HCT116 (cell line): ENCODE measurements around the gene MATCAP1. TPM values are rescaled to one million over a fixed set of nuclear protein-coding genes. Genes with fewer than 3 reads are reported as not detected.

Experiments
- ATAC-seq: fragments of 200-7000 bp; cut with Tn5 transposase; 2 replicates; pipeline ENCODE4 v1.9.1; 2020; ENCODE audit warnings: mild to moderate bottlenecking, moderate library complexity
- BruUV-seq: library from RNA; stranded (reverse); fragments of 400-500 nt; replicated peaks from 2 replicates; lab custom pipeline; 2021; lab: Mats Ljungman, UMichigan
- CTCF ChIA-PET: fragments of 300-600 bp; sonication (Branson Sonifier 250); formaldehyde crosslinking; loops from one replicate; lab custom pipeline; 2021; ENCODE audit warnings: antibody characterized with exemption; lab: Charles Lee
- POLR2A ChIA-PET: fragments of 300-600, 350-600 bp; sonication (Branson Sonifier 250); formaldehyde crosslinking; loops from one replicate; lab custom pipeline; 2021; ENCODE audit warnings: antibody characterized with exemption; lab: Charles Lee
- RAD21 ChIA-PET, 2 experiments: fragments of 300-600 bp; sonication (Branson Sonifier 250); formaldehyde crosslinking; loops; one replicate each; lab custom pipeline; 2023; ENCODE audit warnings: low total read pairs in 2 of 2; ENCODE audit not compliant: uncharacterized antibody in 2 of 2, unreplicated experiment in 2 of 2, low non-redundant PET in 1 of 2; lab: Charles Lee
- DNase-seq: peaks from one replicate; pipeline ENCODE4 v3.0.0-alpha.2; 2010; ENCODE audit warnings: low read depth, low spot score
- H2AFZ ChIP-seq: fragments of 200-600 bp; shearing (Covaris generic), sonication (generic); 2 replicates; pipeline ENCODE4 v1.6.1; 2017; ENCODE audit warnings: low read depth, mixed run types, mixed read lengths, antibody characterized with exemption, low read length; ENCODE audit not compliant: poor library complexity, severe bottlenecking
- H3K27ac ChIP-seq: 2 replicates; pipeline ENCODE4 v1.5.1; 2012; ENCODE audit warnings: low read depth, low read length
- H3K27me3 ChIP-seq: fragments of 200-600 bp; sonication (generic); 2 replicates; pipeline ENCODE4 v1.6.1; 2016; ENCODE audit warnings: mixed run types, low read length, mixed read lengths; ENCODE audit not compliant: insufficient read depth
- H3K36me3 ChIP-seq, 2 experiments: fragments of 200-500 bp in 1 of 2; fragments of 200-600 bp in 1 of 2; sonication (Bioruptor generic) in 1 of 2; sonication (generic) in 1 of 2; 2 replicates each; pipeline versions ENCODE4 v1.5.1 to v1.6.1; 2014 to 2016; ENCODE audit warnings: low read length in 2 of 2, inconsistent platforms in 1 of 2, mixed read lengths in 1 of 2, mixed run types in 1 of 2; ENCODE audit not compliant: insufficient read depth in 2 of 2, control insufficient read depth in 1 of 2
- H3K4me1 ChIP-seq, 2 experiments: fragments of 200-600 bp in 1 of 2; sonication (generic) in 1 of 2; 2 replicates each; pipeline versions ENCODE4 v1.5.1 to v1.6.1; 2012 to 2017; ENCODE audit warnings: low read length in 2 of 2, inconsistent platforms in 1 of 2, mild to moderate bottlenecking in 1 of 2, mixed read lengths in 1 of 2, mixed run types in 1 of 2, moderate library complexity in 1 of 2; ENCODE audit not compliant: insufficient read depth in 2 of 2, control insufficient read depth in 1 of 2
- H3K4me2 ChIP-seq: fragments of 200-600 bp; sonication (generic); 2 replicates; pipeline ENCODE4 v1.6.1; 2017; ENCODE audit warnings: mixed run types, low read length, mixed read lengths
- H3K4me3 ChIP-seq, 2 experiments: fragments of 200-600 bp in 1 of 2; sonication (generic) in 1 of 2; replicated peaks in 1 of 2; 2 replicates each; pipeline ENCODE4 v1.5.1; 2011 to 2016; ENCODE audit warnings: low read length in 2 of 2, control low read depth in 1 of 2, low read depth in 1 of 2, mild to moderate bottlenecking in 1 of 2, mixed read lengths in 1 of 2, mixed run types in 1 of 2
- H3K79me2 ChIP-seq: fragments of 200-600 bp; sonication (generic); 2 replicates; pipeline ENCODE4 v1.6.1; 2017; ENCODE audit warnings: mild to moderate bottlenecking, mixed run types, low read length, moderate library complexity, mixed read lengths; ENCODE audit not compliant: insufficient read depth
- H3K9ac ChIP-seq: fragments of 200-600 bp; sonication (generic); 2 replicates; pipeline ENCODE4 v1.6.1; 2016; ENCODE audit warnings: low read length, mixed read lengths
- H3K9me2 ChIP-seq: fragments of 200-600 bp; sonication (generic), shearing (Covaris generic); 2 replicates; pipeline ENCODE4 v1.6.1; 2017; ENCODE audit warnings: mixed run types, mild to moderate bottlenecking, moderate library complexity; ENCODE audit not compliant: insufficient read depth
- H3K9me3 ChIP-seq, 2 experiments: fragments of 200-500 bp in 1 of 2; fragments of 200-600 bp in 1 of 2; sonication (Bioruptor generic) in 1 of 2; sonication (generic) in 1 of 2; 2 replicates each; pipeline ENCODE4 v1.6.1; 2014 to 2017; ENCODE audit warnings: low read length in 2 of 2, mixed read lengths in 2 of 2, inconsistent platforms in 1 of 2, low read depth in 1 of 2, mild to moderate bottlenecking in 1 of 2, mixed run types in 1 of 2, moderate library complexity in 1 of 2; ENCODE audit not compliant: control insufficient read depth in 1 of 2, insufficient read depth in 1 of 2
- H4K20me1 ChIP-seq: fragments of 200-600 bp; sonication (generic), shearing (Covaris generic); 2 replicates; pipeline ENCODE4 v1.6.1; 2017; ENCODE audit warnings: mixed run types, mild to moderate bottlenecking, moderate library complexity; ENCODE audit not compliant: insufficient read depth
- CBX3 ChIP-seq: IDR thresholded peaks from 2 replicates; pipeline ENCODE4 v1.6.1; 2012; ENCODE audit warnings: low read depth
- CTCF ChIP-seq, 3 experiments: fragments of 200-600 bp in 1 of 3; sonication (generic) in 1 of 3; IDR thresholded peaks in 2 of 3; conservative IDR thresholded peaks in 1 of 3; 2 replicates each; pipeline ENCODE4 v1.5.1; 2012 to 2017; ENCODE audit warnings: low read depth in 2 of 3, low read length in 2 of 3, antibody characterized with exemption in 1 of 3, borderline replicate concordance in 1 of 3, control low read depth in 1 of 3, mild to moderate bottlenecking in 1 of 3, mixed read lengths in 1 of 3, mixed run types in 1 of 3, moderate library complexity in 1 of 3; ENCODE audit not compliant: insufficient read depth in 1 of 3
- ELF1 ChIP-seq: IDR thresholded peaks from 2 replicates; pipeline ENCODE4 v1.6.1; 2012; ENCODE audit warnings: low read depth, borderline replicate concordance
- EZH2 ChIP-seq: fragments of 200-600 bp; sonication (generic); IDR thresholded peaks from 2 replicates; pipeline ENCODE4 v1.6.1; 2017; ENCODE audit warnings: antibody characterized with exemption, mixed run types
- POLR2AphosphoS5 ChIP-seq: IDR thresholded peaks from 2 replicates; pipeline ENCODE4 v1.6.1; 2011; ENCODE audit warnings: mild to moderate bottlenecking, low read depth, low read length, moderate library complexity
- ZNF274 ChIP-seq: fragments of 200-500 bp; sonication (Bioruptor generic); IDR thresholded peaks from 2 replicates; pipeline ENCODE4 v1.6.1; 2014; ENCODE audit warnings: mild to moderate bottlenecking, low read depth, low read length, inconsistent platforms
- intact Hi-C: fragments of 100-400 bp; cut with micrococcal nuclease; formaldehyde crosslinking; loops from 2 replicates; pipeline ENCODE4 v1.10.0; 2022
- total RNA-seq: library from RNA; stranded (reverse); gene quantifications from one replicate; pipeline ENCODE4 v1.2.1, GENCODE V29; 2021; ENCODE audit not compliant: unreplicated experiment

The MATCAP1 gene
- total RNA-seq, 1 experiment from 2014 or later = 38.7 TPM

GRCh38 chr16:67181346-67181745 lies 2.4 kb downstream of the MATCAP1 start (continued):
- TF ChIP-seq POLR2AphosphoS5 = no peak

GRCh38 chr16:67180166-67180565 lies 3.6 kb downstream of the MATCAP1 start:
- RAD21 ChIA-PET = no interaction called here
- intact Hi-C loops = no loop called here
- Histone ChIP-seq H3K4me1 (peaks cover 40 to 69% of the 10 kb centered on the region in 2 experiments), H3K4me2 (no peak overlapping the region)
- TF ChIP-seq ELF1 (no peak), CBX3 (no peak), CTCF (IDR thresholded peaks at IDR 0.05 in 2 of 3, conservative IDR thresholded peaks at IDR 0.05 in 1 of 3; ENCODE audit: borderline replicate concordance in 1 of 3, insufficient read depth in 1 of 3, low read depth in 2 of 3, low read length in 2 of 3) (no peak), ZNF274 (no peak), EZH2 (no peak)
- TF ChIP-seq, all 23 proteins: peak for 0
- BruUV-seq = no TSS peak
- no peak for DNase-seq
- Histone ChIP-seq H3K4me3 (no peak overlapping the region), H4K20me1 (no peaks in the 10 kb centered on the region), H3K79me2 (peaks cover 11% of the 10 kb centered on the region), H2AFZ (no peak overlapping the region), H3K9ac (no peak overlapping the region), H3K9me3 (no peaks in the 10 kb centered on the region), H3K27me3 (no peaks in the 10 kb centered on the region), H3K36me3 (0 out of 4 replicates have a peak, but pooled peaks cover 0 to 3% of the 10 kb centered on the region in 2 experiments), H3K27ac (peak overlapping the region; percentile 95; the same call in 1 of the 2 replicates), H3K9me2 (no peaks in the 10 kb centered on the region)
- CTCF ChIA-PET = interaction anchor here (1.0 to 3.4 kb wide), 3 partner anchors 12 to 159 kb away, joined by 3 to 14 read pairs (median 3); partner anchors contain the start of genes E2F4 and ELMO3
- ATAC-seq = no peak
- POLR2A ChIA-PET = no interaction called here
